GM12864 (cell line): Measurements from ENCODE around the gene STYXL1.
"Not testable (repeated sequence)": the region's sequence is repeated elsewhere in the genome, so short reads cannot be mapped to it uniquely, and the experiment has no call there.

Experiments used
- DNase-seq: peaks from one replicate; pipeline ENCODE4 v3.0.0-alpha.2; 2011; ENCODE audit warnings: low read depth
- H3K4me3 ChIP-seq: 2 replicates; pipeline ENCODE4 v1.5.1; 2011; ENCODE audit warnings: mild to moderate bottlenecking, low read depth, low read length, control low read depth
- TF ChIP-seq, protein P1 (sequence below): IDR thresholded peaks from 2 replicates; pipeline ENCODE4 v1.5.1; 2011; ENCODE audit warnings: low read depth, mild to moderate bottlenecking, moderate library complexity, low read length, control low read depth, inconsistent platforms; ENCODE audit errors: missing control alignments

STYXL1 gene

GRCh38 chr7:76023002-76023401 is 24.8 kb downstream of the STYXL1 start:
- TF ChIP-seq, protein P1, sequence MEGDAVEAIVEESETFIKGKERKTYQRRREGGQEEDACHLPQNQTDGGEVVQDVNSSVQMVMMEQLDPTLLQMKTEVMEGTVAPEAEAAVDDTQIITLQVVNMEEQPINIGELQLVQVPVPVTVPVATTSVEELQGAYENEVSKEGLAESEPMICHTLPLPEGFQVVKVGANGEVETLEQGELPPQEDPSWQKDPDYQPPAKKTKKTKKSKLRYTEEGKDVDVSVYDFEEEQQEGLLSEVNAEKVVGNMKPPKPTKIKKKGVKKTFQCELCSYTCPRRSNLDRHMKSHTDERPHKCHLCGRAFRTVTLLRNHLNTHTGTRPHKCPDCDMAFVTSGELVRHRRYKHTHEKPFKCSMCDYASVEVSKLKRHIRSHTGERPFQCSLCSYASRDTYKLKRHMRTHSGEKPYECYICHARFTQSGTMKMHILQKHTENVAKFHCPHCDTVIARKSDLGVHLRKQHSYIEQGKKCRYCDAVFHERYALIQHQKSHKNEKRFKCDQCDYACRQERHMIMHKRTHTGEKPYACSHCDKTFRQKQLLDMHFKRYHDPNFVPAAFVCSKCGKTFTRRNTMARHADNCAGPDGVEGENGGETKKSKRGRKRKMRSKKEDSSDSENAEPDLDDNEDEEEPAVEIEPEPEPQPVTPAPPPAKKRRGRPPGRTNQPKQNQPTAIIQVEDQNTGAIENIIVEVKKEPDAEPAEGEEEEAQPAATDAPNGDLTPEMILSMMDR, result no peak
- DNase-seq, result no peak

DNA sequence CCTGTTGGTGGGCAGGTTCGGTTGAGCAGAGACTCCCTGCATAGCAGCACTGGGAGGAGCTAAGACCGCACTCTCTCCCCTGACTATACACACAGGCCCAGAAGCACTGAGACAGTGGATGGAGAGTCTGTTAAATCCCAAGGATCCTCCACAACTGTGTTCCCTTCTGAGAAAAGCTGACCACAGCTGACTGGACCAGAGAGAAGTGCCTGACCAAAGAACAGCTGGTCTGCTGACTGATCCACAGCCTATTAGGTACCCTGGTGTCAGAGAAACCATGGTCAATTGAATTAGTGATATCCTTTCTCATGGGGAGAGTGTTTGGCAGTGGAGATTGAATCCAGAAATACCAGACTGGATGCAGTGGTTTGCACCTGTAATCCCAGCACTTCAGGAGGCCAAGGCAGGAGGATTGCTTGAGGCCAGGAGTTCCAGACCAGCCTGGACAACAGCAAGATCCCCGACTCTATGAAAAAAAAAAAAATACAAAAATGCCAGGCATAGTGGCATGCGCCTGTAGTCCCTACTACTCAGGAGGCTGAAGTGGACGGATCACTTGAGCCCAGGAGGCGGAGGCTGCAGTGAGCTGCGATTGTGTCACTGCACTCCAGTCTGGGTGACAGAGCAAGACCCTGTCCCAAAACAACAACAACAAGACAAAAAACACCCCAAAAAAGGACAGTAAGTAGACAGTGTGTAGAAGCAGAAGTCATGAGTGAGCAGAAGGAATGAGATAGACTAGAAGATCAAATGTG is 25.6 kb downstream of the STYXL1 start:
- H3K4me3 ChIP-seq, result no peak overlapping the region
- TF ChIP-seq, protein P1, result no peak
- no peak for DNase-seq

More at GRCh38 chr7:76023002-76023401, 24.8 kb downstream of the STYXL1 start:
- no peak overlapping the region for H3K4me3 ChIP-seq

DNA sequence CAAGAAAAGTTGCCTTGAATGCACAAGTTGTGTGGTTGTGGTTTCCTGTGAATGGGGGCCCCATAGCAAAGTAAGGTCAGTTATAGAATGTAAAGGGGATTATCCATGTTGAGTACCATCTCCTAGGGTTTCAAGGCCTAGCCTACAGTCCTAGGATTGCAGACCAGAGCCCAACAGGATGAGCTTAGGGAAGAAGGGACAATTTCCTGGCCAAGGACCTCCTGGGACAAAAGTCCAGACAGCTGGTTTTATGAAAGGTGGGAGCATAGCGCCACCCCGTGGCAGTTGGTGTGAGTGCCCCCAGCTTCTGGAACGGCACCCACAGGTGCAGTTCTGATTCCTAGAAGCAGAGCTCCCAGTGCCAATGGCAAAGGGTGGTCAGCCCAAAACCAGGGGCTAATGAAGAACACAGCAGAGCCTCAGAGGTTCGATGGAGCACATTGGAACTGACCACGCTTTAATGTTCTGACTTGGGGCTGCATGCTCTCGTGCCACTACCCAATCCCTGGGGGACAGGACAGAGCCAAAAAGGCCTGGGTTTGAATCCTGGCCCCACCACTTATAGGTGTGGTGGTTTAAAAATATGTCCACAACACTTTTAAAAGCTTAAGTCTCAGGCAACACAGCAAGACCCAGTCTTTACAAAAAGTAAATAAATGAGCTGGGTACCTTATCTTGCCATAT is 27.6 kb downstream of the STYXL1 start:
- DNase-seq, result peak; percentile 25

GRCh38 chr7:76018520-76018919 is 29.3 kb downstream of the STYXL1 start:
- not testable (repeated sequence) for DNase-seq, H3K4me3 ChIP-seq

More for the DNA sequence above, 27.6 kb downstream of the STYXL1 start:
- TF ChIP-seq, protein P1, result peak; percentile 91
- H3K4me3 ChIP-seq, result no peak overlapping the region

GRCh38 chr7:76016191-76016947 is 31.4 kb downstream of the STYXL1 start:
- no peak for DNase-seq
- H3K4me3 ChIP-seq, result no peak overlapping the region
- TF ChIP-seq, protein P1, result no peak

DNA sequence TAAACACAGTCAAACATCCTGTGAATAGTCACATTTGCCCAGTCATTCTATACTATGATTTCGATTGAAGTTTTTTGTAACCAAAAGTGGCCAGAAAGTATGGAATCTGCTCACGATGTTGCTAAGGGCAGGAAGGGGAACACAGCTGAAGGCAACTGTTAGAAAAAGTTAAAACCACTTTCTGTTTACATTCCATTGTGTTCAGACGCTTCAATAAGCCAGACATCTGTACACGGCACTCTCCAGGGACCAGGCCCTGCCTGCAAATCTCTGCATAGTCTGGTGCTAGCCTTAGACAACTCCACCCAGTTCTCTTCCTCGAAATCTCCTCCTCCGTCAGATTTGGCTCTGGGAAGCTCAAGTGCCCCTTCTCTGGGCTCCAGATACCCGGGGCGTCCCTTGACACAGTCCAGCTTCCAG is 36.3 kb downstream of the STYXL1 start:
- TF ChIP-seq, protein P1, result no peak
- no peak for DNase-seq
- no peak overlapping the region for H3K4me3 ChIP-seq
